Measurements from ENCODE around the gene MRC2.

- TF ChIP-seq TAF1 (IDR thresholded peaks at IDR 0.05; ENCODE audit: borderline replicate concordance, insufficient read depth, low read length): no peak
- TF ChIP-seq REST (IDR thresholded peaks at IDR 0.05; ENCODE audit: insufficient read depth in 1 of 2, low read depth in 2 of 2, low read length in 2 of 2): no peak
- no peak for TF ChIP-seq POLR2AphosphoS5 (IDR thresholded peaks at IDR 0.05; ENCODE audit: low read depth, low read length)
- TF ChIP-seq SIN3A (IDR thresholded peaks at IDR 0.05; ENCODE audit: borderline replicate concordance, insufficient read depth, low read length): no peak
- TF ChIP-seq FOXP2 (optimal IDR thresholded peaks at IDR 0.05; ENCODE audit: borderline replicate concordance, extremely low read depth, extremely low read length, insufficient read depth): no peak
These were observed 49.6 kb downstream of the MRC2 start for GRCh38 chr17:62676952-62677596.

All from PFSK-1 (cell line).